B cell (primary cell): Measurements from ENCODE around the gene ENOX1. TPM values are rescaled to one million over a fixed set of nuclear protein-coding genes. Genes with fewer than 3 reads are reported as not detected.

Source experiments
- ATAC-seq: fragments of 200-7000 bp; cut with Tn5 transposase; one replicate; pipeline ENCODE4 v1.10.0; 2021; ENCODE audit warnings: low read depth, mild to moderate bottlenecking, moderate number of reproducible peaks, moderate library complexity
- CTCF ChIA-PET: fragments of 350-600 bp; sonication (Branson Sonifier 250); formaldehyde crosslinking; loops from one replicate; lab custom pipeline; 2021; ENCODE audit warnings: antibody characterized with exemption, inconsistent platforms; lab: Charles Lee
- POLR2A ChIA-PET: fragments of 350-600 bp; sonication (Branson Sonifier 250); formaldehyde crosslinking; loops from one replicate; lab custom pipeline; 2021; ENCODE audit warnings: antibody characterized with exemption; lab: Charles Lee
- DNase-seq: peaks from one replicate; pipeline ENCODE4 v3.0.0; 2013
- H2AFZ ChIP-seq: 2 replicates; pipeline ENCODE4 v1.6.1; 2012; ENCODE audit warnings: mild to moderate bottlenecking, low read depth, low read length; ENCODE audit not compliant: insufficient read depth, poor library complexity, severe bottlenecking
- H3K27ac ChIP-seq, 2 donors: 1 replicate in 1 of 2; 2 replicates in 1 of 2; pipeline ENCODE4 v1.5.1; 2012 to 2013; ENCODE audit warnings: low read length in 2 of 2, mild to moderate bottlenecking in 2 of 2, moderate library complexity in 1 of 2
- H3K27me3 ChIP-seq, 4 experiments: fragments of 200-600 bp in 1 of 4; sonication (generic) in 1 of 4; replicated peaks in 1 of 4; 1 replicate in 2 of 4; 2 replicates in 2 of 4; pipeline versions ENCODE4 v1.6.1 to v1.7.0; 2013 to 2016; ENCODE audit warnings: low read length in 3 of 4, mild to moderate bottlenecking in 2 of 4, mixed read lengths in 1 of 4, moderate library complexity in 1 of 4; ENCODE audit not compliant: insufficient read depth in 4 of 4, control insufficient read depth in 3 of 4; ENCODE audit errors: control extremely low read depth in 1 of 4
- H3K36me3 ChIP-seq, 2 experiments: replicated peaks in 1 of 2; 1 replicate in 1 of 2; 2 replicates in 1 of 2; pipeline versions ENCODE4 v1.6.1 to v1.7.1; 2013; ENCODE audit warnings: low read length in 1 of 2; ENCODE audit not compliant: insufficient read depth in 2 of 2, control insufficient read depth in 1 of 2; ENCODE audit errors: control extremely low read depth in 1 of 2, extremely low read depth in 1 of 2
- H3K4me1 ChIP-seq, 2 donors: fragments of 200-600 bp in 1 of 2; sonication (generic) in 1 of 2; 1 replicate in 1 of 2; 2 replicates in 1 of 2; pipeline versions ENCODE4 v1.5.1 to v1.6.1; 2013 to 2017; ENCODE audit warnings: low read length in 2 of 2; ENCODE audit not compliant: control insufficient read depth in 2 of 2, insufficient read depth in 2 of 2
- H3K4me2 ChIP-seq: replicated peaks from 2 replicates; pipeline ENCODE3; 2012; ENCODE audit warnings: mild to moderate bottlenecking, low read depth, low read length; ENCODE audit not compliant: poor library complexity, severe bottlenecking
- H3K4me3 ChIP-seq, 5 experiments: fragments of 200-600 bp in 1 of 5; sonication (generic) in 1 of 5; 1 replicate in 3 of 5; 2 replicates in 2 of 5; pipeline versions ENCODE4 v1.5.1 to v1.7.0; 2011 to 2016; ENCODE audit warnings: low read length in 4 of 5, mild to moderate bottlenecking in 4 of 5, low read depth in 2 of 5, control low read depth in 1 of 5, moderate library complexity in 1 of 5; ENCODE audit not compliant: insufficient read depth in 1 of 5; ENCODE audit errors: control extremely low read depth in 1 of 5, extremely low read depth in 1 of 5
- H3K79me2 ChIP-seq: fragments of 200-600 bp; sonication (generic); one replicate; pipeline ENCODE4 v1.6.0; 2016; ENCODE audit warnings: low read length; ENCODE audit not compliant: control insufficient read depth, insufficient read depth
- H3K9ac ChIP-seq: fragments of 200-600 bp; sonication (generic); 2 replicates; pipeline ENCODE4 v1.6.1; 2017; ENCODE audit warnings: mild to moderate bottlenecking, low read length, moderate library complexity
- H3K9me3 ChIP-seq, 3 donors: one replicate each; pipeline versions ENCODE4 v1.6.1 to v1.7.1; 2013; ENCODE audit warnings: low read length in 2 of 3; ENCODE audit not compliant: control insufficient read depth in 2 of 3, insufficient read depth in 1 of 3; ENCODE audit errors: control extremely low read depth in 1 of 3
- H4K20me1 ChIP-seq: 2 replicates; pipeline ENCODE4 v1.6.0; 2012; ENCODE audit warnings: mild to moderate bottlenecking, low read length; ENCODE audit not compliant: insufficient read depth, control insufficient read depth, poor library complexity, severe bottlenecking
- H3K27ac Mint-ChIP-seq: one replicate; pipeline ENCODE4 v1.8.0; 2021; ENCODE audit warnings: mixed read lengths
- H3K27me3 Mint-ChIP-seq: one replicate; pipeline ENCODE4 v1.8.0; 2021; ENCODE audit warnings: mixed read lengths
- H3K4me1 Mint-ChIP-seq: one replicate; pipeline ENCODE4 v1.8.0; 2021; ENCODE audit warnings: mixed read lengths
- H3K4me3 Mint-ChIP-seq: one replicate; pipeline ENCODE4 v1.8.0; 2021; ENCODE audit warnings: mixed read lengths
- H3K9me3 Mint-ChIP-seq: one replicate; pipeline ENCODE4 v1.8.0; 2022; ENCODE audit warnings: mixed read lengths; ENCODE audit not compliant: insufficient read depth
- CTCF ChIP-seq: fragments of 200-600 bp; IDR thresholded peaks from one replicate; pipeline ENCODE4 v1.8.0; 2022; ENCODE audit warnings: antibody characterized with exemption, mild to moderate bottlenecking
- EZH2 ChIP-seq: IDR thresholded peaks from 2 replicates; pipeline ENCODE4 v1.6.1; 2012; ENCODE audit warnings: borderline replicate concordance, low read depth, mild to moderate bottlenecking, moderate library complexity, low read length; ENCODE audit not compliant: insufficient read depth, poor library complexity, severe bottlenecking
- WGBS: methylation state at CpG from one replicate; pipeline ENCODE4 v1.1.5; 2013; ENCODE audit warnings: missing lambda C conversion rate; ENCODE audit not compliant: insufficient coverage; 5-methylcytosine and 5-hydroxymethylcytosine counted together
- intact Hi-C: fragments of 100-400 bp; cut with micrococcal nuclease; formaldehyde crosslinking; loops from one replicate; pipeline ENCODE4 v1.10.0; 2022
- polyA plus RNA-seq: library from polyadenylated mRNA; depleted of rRNA; stranded (reverse); fragments of >200 nt; gene quantifications from 2 replicates; pipeline ENCODE4 v1.2.3, GENCODE V29; 2012
- total RNA-seq, 2 donors: library from RNA; stranded (reverse); fragments of 120-200 nt in 1 of 2; gene quantifications; 1 replicate in 1 of 2; 2 replicates in 1 of 2; pipeline versions ENCODE4 v1.2.3 to v1.2.4, GENCODE V29; 2013 to 2022

ENOX1 gene
- total and polyA plus RNA-seq, 2 donors (not counting 1 experiment from before 2014, with no cell fraction given) = not detected

GRCh38 chr13:43200736-43201135 lies 586.0 kb downstream of the ENOX1 start:
- Histone ChIP-seq H3K36me3 (no peaks in the 10 kb centered on the region), H3K27ac (no peak overlapping the region), H2AFZ (no peak overlapping the region), H3K4me3 (no peak overlapping the region), H3K9ac (no peak overlapping the region), H3K9me3 (no peaks in the 10 kb centered on the region), H3K27me3 (peaks cover 0 to 6% (median 0%) of the 10 kb centered on the region in 4 experiments), H3K4me2 (no peak overlapping the region), H3K79me2 (no peaks in the 10 kb centered on the region), H3K4me1 (no peaks in the 10 kb centered on the region), H4K20me1 (no peaks in the 10 kb centered on the region)
- ChIA-PET CTCF (no interaction called here), POLR2A (no interaction called here)
- intact Hi-C loops = no loop called here
- DNase-seq = no peak
- no peak overlapping the region for H3K27ac Mint-ChIP-seq
- no peaks in the 10 kb centered on the region for H3K4me1 Mint-ChIP-seq
- no peak overlapping the region for H3K4me3 Mint-ChIP-seq
- ATAC-seq = no peak
- H3K27me3 Mint-ChIP-seq = peaks cover 21% of the 10 kb centered on the region
- 100% methylated on average over 1 of the region's 1 CpG for WGBS
- H3K9me3 Mint-ChIP-seq = peaks cover 11% of the 10 kb centered on the region
- TF ChIP-seq EZH2 (no peak), CTCF (no peak)

DNA sequence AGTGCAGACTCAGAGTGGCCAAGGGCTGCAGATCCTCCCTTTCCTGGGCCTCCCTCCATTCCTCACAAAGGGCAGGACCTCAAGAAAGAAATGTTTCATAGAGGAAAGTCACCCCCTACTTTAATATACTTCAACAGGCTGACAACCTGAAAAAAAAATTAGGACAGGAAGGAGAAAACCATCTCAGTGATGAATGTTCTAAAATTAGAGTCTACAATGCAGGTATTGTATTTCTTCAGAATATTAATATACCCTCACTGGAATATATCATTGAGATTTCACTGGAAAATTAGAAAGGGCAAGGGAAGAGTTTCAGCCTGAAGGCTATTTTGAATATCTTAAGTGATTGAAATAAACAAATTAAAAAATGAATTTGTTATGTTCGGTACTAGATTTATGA lies 586.5 kb downstream of the ENOX1 start:
- POLR2A ChIA-PET = no interaction called here
- Histone ChIP-seq H3K27me3 (peaks cover 0 to 6% (median 0%) of the 10 kb centered on the region in 4 experiments), H3K36me3 (no peaks in the 10 kb centered on the region), H2AFZ (no peak overlapping the region), H3K4me1 (no peaks in the 10 kb centered on the region), H3K4me3 (no peak overlapping the region), H3K9ac (no peak overlapping the region), H3K4me2 (no peak overlapping the region), H3K79me2 (no peaks in the 10 kb centered on the region), H4K20me1 (no peaks in the 10 kb centered on the region), H3K27ac (no peak overlapping the region), H3K9me3 (no peaks in the 10 kb centered on the region)
- TF ChIP-seq EZH2 (no peak), CTCF (no peak)
- H3K4me1 Mint-ChIP-seq = no peaks in the 10 kb centered on the region
- DNase-seq (no peak), ATAC-seq (no peak)
- no CpG with 5 or more reads among the region's 1 CpG for WGBS
- no peak overlapping the region for H3K27ac Mint-ChIP-seq
- no peak overlapping the region for H3K4me3 Mint-ChIP-seq
- peaks cover 21% of the 10 kb centered on the region for H3K27me3 Mint-ChIP-seq
- intact Hi-C loops = no loop called here
- CTCF ChIA-PET = no interaction called here
- peaks cover 11% of the 10 kb centered on the region for H3K9me3 Mint-ChIP-seq
